Gastroesophageal sphincter (tissue), 4 donors: ENCODE data around the gene KLHDC7B. TPM values are rescaled to one million over a fixed set of nuclear protein-coding genes. Genes with fewer than 3 reads are reported as not detected.

ENCODE experiments used
- ATAC-seq: fragments of 150-250 bp; one replicate; pipeline ENCODE4 v1.9.1; 2016; ENCODE audit warnings: mild to moderate bottlenecking, moderate library complexity
- H3K27ac ChIP-seq, 4 donors: fragments of 200-600 bp; sonication (generic) in 3 of 4; 1 replicate in 3 of 4; 2 replicates in 1 of 4; pipeline ENCODE4 v1.5.1; 2016 to 2019
- H3K27me3 ChIP-seq: fragments of 200-600 bp; sonication (generic); one replicate; pipeline ENCODE4 v1.5.1; 2019
- H3K36me3 ChIP-seq, 2 donors: fragments of 200-600 bp; sonication (generic); one replicate each; pipeline ENCODE4 v1.5.1; 2019; ENCODE audit warnings: control low read depth in 1 of 2
- H3K4me1 ChIP-seq, 3 donors: fragments of 200-600 bp; sonication (generic); 1 replicate in 2 of 3; 2 replicates in 1 of 3; pipeline ENCODE4 v1.5.1; 2016 to 2019; ENCODE audit warnings: control low read depth in 2 of 3
- H3K4me3 ChIP-seq, 2 donors: fragments of 200-600 bp; sonication (generic); one replicate each; pipeline ENCODE4 v1.5.1; 2019; ENCODE audit warnings: mild to moderate bottlenecking in 1 of 2, moderate library complexity in 1 of 2
- H3K9me3 ChIP-seq, 3 donors: fragments of 200-600 bp; sonication (generic); one replicate each; pipeline ENCODE4 v1.5.1; 2017 to 2019; ENCODE audit warnings: control low read depth in 2 of 3
- EP300 ChIP-seq: sonication (generic); formaldehyde crosslinking; IDR thresholded peaks from one replicate; pipeline ENCODE4 v1.6.1; 2017; ENCODE audit warnings: antibody characterized with exemption, mild to moderate bottlenecking
- POLR2A ChIP-seq, 2 donors: fragments of 450-650 bp; IDR thresholded peaks; one replicate each; pipeline ENCODE4 v1.6.1; 2017; ENCODE audit warnings: antibody characterized with exemption in 2 of 2, mild to moderate bottlenecking in 2 of 2, moderate library complexity in 1 of 2
- POLR2AphosphoS5 ChIP-seq: sonication (generic); formaldehyde crosslinking; IDR thresholded peaks from one replicate; pipeline ENCODE4 v1.6.1; 2017; ENCODE audit warnings: antibody characterized with exemption
- WGBS, 2 donors: methylation state at CpG; one replicate each; pipeline ENCODE4 v1.1.5; 2018; ENCODE audit warnings: low coverage in 1 of 2; 5-methylcytosine and 5-hydroxymethylcytosine counted together
- total RNA-seq, 4 donors: library from RNA; depleted of rRNA; stranded (reverse); fragments of >200 nt; gene quantifications; one replicate each; pipeline ENCODE4 v1.1.0, GENCODE V29; 2016
- TF ChIP-seq, protein P1 (sequence below), 4 experiments: fragments of 200-600 bp in 2 of 4; fragments of 450-650 bp in 2 of 4; sonication (generic) in 1 of 4; IDR thresholded peaks; one replicate each; pipeline ENCODE4 v1.5.1; 2017 to 2019; ENCODE audit warnings: antibody characterized with exemption in 4 of 4, mild to moderate bottlenecking in 2 of 4, moderate library complexity in 2 of 4

Gene KLHDC7B
- total RNA-seq, 4 donors from 2014 or later: 0.08 to 0.31 (median 0.27) TPM; not detected in 1

- TF ChIP-seq POLR2A (IDR thresholded peaks at IDR 0.05) (peak; percentile 25 to 48), POLR2AphosphoS5 (no peak)
- TF ChIP-seq, protein P1, sequence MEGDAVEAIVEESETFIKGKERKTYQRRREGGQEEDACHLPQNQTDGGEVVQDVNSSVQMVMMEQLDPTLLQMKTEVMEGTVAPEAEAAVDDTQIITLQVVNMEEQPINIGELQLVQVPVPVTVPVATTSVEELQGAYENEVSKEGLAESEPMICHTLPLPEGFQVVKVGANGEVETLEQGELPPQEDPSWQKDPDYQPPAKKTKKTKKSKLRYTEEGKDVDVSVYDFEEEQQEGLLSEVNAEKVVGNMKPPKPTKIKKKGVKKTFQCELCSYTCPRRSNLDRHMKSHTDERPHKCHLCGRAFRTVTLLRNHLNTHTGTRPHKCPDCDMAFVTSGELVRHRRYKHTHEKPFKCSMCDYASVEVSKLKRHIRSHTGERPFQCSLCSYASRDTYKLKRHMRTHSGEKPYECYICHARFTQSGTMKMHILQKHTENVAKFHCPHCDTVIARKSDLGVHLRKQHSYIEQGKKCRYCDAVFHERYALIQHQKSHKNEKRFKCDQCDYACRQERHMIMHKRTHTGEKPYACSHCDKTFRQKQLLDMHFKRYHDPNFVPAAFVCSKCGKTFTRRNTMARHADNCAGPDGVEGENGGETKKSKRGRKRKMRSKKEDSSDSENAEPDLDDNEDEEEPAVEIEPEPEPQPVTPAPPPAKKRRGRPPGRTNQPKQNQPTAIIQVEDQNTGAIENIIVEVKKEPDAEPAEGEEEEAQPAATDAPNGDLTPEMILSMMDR (IDR thresholded peaks at IDR 0.05): peak in 3 of 4 experiments; percentile 62 to 80 (median 63)
- Histone ChIP-seq H3K9me3 (no peaks in the 10 kb centered on the region), H3K36me3 (peaks cover 0 to 30% of the 10 kb centered on the region in 2 donors), H3K4me1 (peaks cover 0 to 71% (median 26%) of the 10 kb centered on the region in 3 donors), H3K27ac (peak overlapping the region; percentile 51 to 93 (median 89)), H3K4me3 (peak overlapping the region; percentile 47 to 63), H3K27me3 (peaks cover 23% of the 10 kb centered on the region)
- peak; percentile 50 for ATAC-seq
- no CpG with 5 or more reads among the region's 77 CpGs for WGBS, 2 donors
Measured at GRCh38 chr22:50526108-50526833, 19.4 kb upstream of the KLHDC7B start.

DNA sequence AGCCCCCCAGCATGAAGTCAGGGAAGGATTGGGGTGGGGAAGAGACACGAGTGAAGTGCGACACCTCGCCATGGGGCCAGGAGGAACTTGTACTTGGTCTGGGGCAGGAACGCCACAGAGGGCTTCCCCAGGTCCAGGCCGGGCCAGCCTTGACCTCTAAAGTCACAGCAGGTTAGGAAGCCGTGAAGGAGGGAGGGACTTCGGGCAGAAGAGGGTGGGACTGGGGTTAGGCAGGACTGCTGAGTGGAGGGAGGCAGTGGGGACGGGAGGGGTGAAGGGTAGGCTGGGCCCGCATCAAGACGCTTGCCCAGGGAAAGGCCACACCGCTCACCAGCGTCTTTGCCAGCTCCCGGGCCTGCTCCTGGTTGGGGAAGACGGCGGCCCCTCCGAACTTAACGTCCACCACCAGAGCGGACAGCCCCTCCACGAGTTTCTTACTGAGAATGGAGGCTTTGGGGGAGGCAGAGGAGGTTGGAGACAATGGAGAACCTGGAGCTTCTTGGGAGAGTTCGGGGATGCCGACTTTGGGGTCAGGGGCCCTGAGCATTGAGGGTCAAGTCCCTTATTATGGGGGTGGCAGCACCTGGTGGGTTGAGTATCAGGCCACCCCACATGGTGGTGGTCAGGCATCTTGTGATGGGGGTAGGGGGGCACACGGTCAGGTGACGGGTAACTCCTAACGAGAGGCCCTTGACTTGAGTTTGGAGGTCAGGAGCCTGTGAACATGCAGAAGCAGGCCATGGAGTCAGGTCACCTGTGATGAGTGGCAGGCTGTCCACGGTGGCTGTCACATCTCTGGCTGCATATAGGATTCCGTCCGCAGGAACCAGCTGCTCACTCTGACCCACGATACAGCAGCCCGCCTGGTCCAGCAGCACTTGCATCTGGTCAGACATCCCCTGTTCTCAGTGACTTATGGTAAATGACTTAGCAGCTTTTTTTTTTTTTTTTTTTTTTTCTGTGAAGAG lies 18.6 kb upstream of the KLHDC7B start:
- WGBS, 2 donors: 13 to 67% methylated on average over 6 to 10 of the region's 29 CpGs
- peaks cover 31% of the 10 kb centered on the region for H3K27me3 ChIP-seq
- H3K4me3 ChIP-seq: peak overlapping the region; percentile 47 to 63
- no peak for ATAC-seq
- H3K4me1 ChIP-seq: peaks cover 0 to 80% (median 35%) of the 10 kb centered on the region in 3 donors
- TF ChIP-seq EP300: no peak
- TF ChIP-seq, protein P1 (IDR thresholded peaks at IDR 0.05): no peak
- no peak for TF ChIP-seq POLR2A (IDR thresholded peaks at IDR 0.05)
- TF ChIP-seq POLR2AphosphoS5: no peak
- no peaks in the 10 kb centered on the region for H3K9me3 ChIP-seq
- peaks cover 0 to 22% of the 10 kb centered on the region in 2 donors for H3K36me3 ChIP-seq
- peak overlapping the region; percentile 51 to 93 (median 89) for H3K27ac ChIP-seq

DNA sequence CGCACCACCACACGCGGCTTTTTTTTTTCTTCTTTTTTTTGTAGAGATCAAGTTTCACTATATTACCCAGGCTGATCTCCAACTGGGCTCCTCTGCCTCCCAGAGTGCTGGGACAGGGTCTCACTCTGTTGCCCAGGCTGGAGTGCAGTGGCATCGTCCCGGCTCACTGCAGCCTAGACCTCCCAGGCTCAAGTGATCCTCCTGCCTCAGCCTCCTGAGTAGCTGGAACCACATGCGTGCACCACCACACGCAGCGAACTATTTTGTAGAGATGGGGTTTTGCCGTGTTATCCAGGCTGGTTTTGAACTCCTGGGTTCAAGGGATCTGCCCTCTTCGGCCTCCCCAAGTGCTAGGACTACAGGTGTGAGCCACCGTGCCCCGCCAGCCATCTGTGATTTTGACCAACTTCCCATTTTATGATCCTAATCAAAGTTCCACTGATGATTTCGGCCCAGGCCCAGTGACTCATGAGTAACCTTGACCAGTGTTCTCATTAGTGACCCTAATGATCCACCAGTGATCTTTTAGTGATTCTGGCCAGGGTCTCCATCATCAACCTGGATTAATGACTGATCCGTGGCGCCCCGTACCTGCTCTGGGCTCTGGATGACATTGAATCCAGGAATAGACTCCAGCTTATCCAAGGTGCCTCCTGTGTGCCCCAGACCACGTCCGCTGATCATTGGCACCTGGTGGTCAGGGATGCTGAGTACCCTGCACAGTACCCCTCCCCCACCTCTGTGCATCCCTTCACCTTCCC lies 17.6 kb upstream of the KLHDC7B start:
- WGBS, 2 donors: 84 to 93% methylated on average over 3 to 8 of the region's 18 CpGs
- Histone ChIP-seq H3K4me3 (peak overlapping the region in 1 of 2 donors; percentile 63), H3K9me3 (no peaks in the 10 kb centered on the region), H3K27me3 (peaks cover 41% of the 10 kb centered on the region), H3K27ac (peak overlapping the region in 2 of 4 donors; percentile 85 to 90), H3K4me1 (peaks cover 0 to 87% (median 39%) of the 10 kb centered on the region in 3 donors), H3K36me3 (peaks cover 0 to 12% of the 10 kb centered on the region in 2 donors)
- TF ChIP-seq POLR2AphosphoS5 (no peak), EP300 (no peak), POLR2A (IDR thresholded peaks at IDR 0.05) (no peak)
- TF ChIP-seq, protein P1 (IDR thresholded peaks at IDR 0.05): no peak
- no peak for ATAC-seq

GRCh38 chr22:50528682-50529415 lies 16.9 kb upstream of the KLHDC7B start:
- peaks cover 0 to 82% (median 39%) of the 10 kb centered on the region in 3 donors for H3K4me1 ChIP-seq
- peak overlapping the region in 1 of 2 donors; percentile 63 for H3K4me3 ChIP-seq
- H3K27ac ChIP-seq: peak overlapping the region in 3 of 4 donors; percentile 85 to 90 (median 88)

More at GRCh38 chr22:50528682-50529415, 16.9 kb upstream of the KLHDC7B start:
- Histone ChIP-seq H3K9me3 (no peaks in the 10 kb centered on the region), H3K27me3 (peaks cover 49% of the 10 kb centered on the region), H3K36me3 (peaks cover 0 to 4% of the 10 kb centered on the region in 2 donors)
- 30 to 69% methylated on average over 2 to 4 of the region's 15 CpGs for WGBS, 2 donors
- no peak for ATAC-seq
- TF ChIP-seq, protein P1 (IDR thresholded peaks at IDR 0.05): no peak
- no peak for TF ChIP-seq EP300
- TF ChIP-seq POLR2A (IDR thresholded peaks at IDR 0.05): no peak
- TF ChIP-seq POLR2AphosphoS5: no peak
